HTERT RPE-1 (cell line): ENCODE data around the gene TMEM198.

Experiments used
- in situ Hi-C: fragments of 300-500 bp; cut with MboI; formaldehyde crosslinking; loops from 4 replicates; pipeline ENCODE4 v1.14.3; 2020; ENCODE audit warnings: low sequenced_read_pairs

Gene TMEM198

GRCh38 chr2:219543596-219544358 is at the start of gene TMEM198, which contains the start of gene CHPF:
Gene TMEM198, plus strand, starts transcription at chr2:219544028. Its CDS starts 700 bp downstream, at chr2:219544728.
Gene CHPF, minus strand, starts transcription at chr2:219543809. Its CDS starts 271 bp downstream, at chr2:219543538.
- in situ Hi-C loops: no loop called here

- in situ Hi-C loops: no loop called here
These were observed 48.8 kb upstream of the TMEM198 start for GRCh38 chr2:219494952-219495530.

GRCh38 chr2:219495531-219496122 is 48.2 kb upstream of the TMEM198 start:
- in situ Hi-C loops: no loop called here

GRCh38 chr2:219496247-219496824 is 47.5 kb upstream of the TMEM198 start:
- in situ Hi-C loops: no loop called here

- in situ Hi-C loops: no loop called here
These were observed 46.9 kb upstream of the TMEM198 start for GRCh38 chr2:219496825-219497494.

GRCh38 chr2:219497495-219498279 is 46.1 kb upstream of the TMEM198 start:
- in situ Hi-C loops: no loop called here

GRCh38 chr2:219498280-219499057 is 45.4 kb upstream of the TMEM198 start, which contains the start of gene GMPPA:
Gene GMPPA, plus strand, starts transcription at chr2:219498891. Its CDS starts 1,085 bp downstream, at chr2:219499976.
- in situ Hi-C loops: no loop called here

GRCh38 chr2:219499058-219499307 is 44.8 kb upstream of the TMEM198 start:
- in situ Hi-C loops: no loop called here

GRCh38 chr2:219499555-219499954 is 44.3 kb upstream of the TMEM198 start:
- in situ Hi-C loops: no loop called here

- in situ Hi-C loops: loop anchor here (25.0 kb wide), 1 partner anchor 88 kb away; the partner anchor contains the start of gene DES
These were observed 43.7 kb upstream of the TMEM198 start for GRCh38 chr2:219500135-219500534.

- in situ Hi-C loops: loop anchor here (25.0 kb wide), 1 partner anchor 90 kb away; the partner anchor contains the start of gene DES
These were observed 42.0 kb upstream of the TMEM198 start for GRCh38 chr2:219501849-219502248.

- in situ Hi-C loops: loop anchor here (25.0 kb wide), 1 partner anchor 90 kb away; the partner anchor contains the start of gene DES
These were observed 41.2 kb upstream of the TMEM198 start for GRCh38 chr2:219502618-219503017.

- in situ Hi-C loops: loop anchor here (25.0 kb wide), 1 partner anchor 93 kb away; the partner anchor contains the start of gene DES
These were observed 38.2 kb upstream of the TMEM198 start for GRCh38 chr2:219505585-219505984.

GRCh38 chr2:219506153-219506801 is 37.6 kb upstream of the TMEM198 start:
- in situ Hi-C loops: loop anchor here (25.0 kb wide), 1 partner anchor 94 kb away; the partner anchor contains the start of gene DES

- in situ Hi-C loops: loop anchor here (25.0 kb wide), 1 partner anchor 95 kb away; the partner anchor contains the start of gene DES
These were observed 36.9 kb upstream of the TMEM198 start for GRCh38 chr2:219506802-219507526.

- in situ Hi-C loops: loop anchor here (25.0 kb wide), 1 partner anchor 96 kb away; the partner anchor contains the start of gene DES
These were observed 36.0 kb upstream of the TMEM198 start for GRCh38 chr2:219507581-219508443.

GRCh38 chr2:219508444-219508734 is 35.4 kb upstream of the TMEM198 start:
- in situ Hi-C loops: loop anchor here (25.0 kb wide), 1 partner anchor 96 kb away; the partner anchor contains the start of gene DES
